Sciatic nerve (tissue), 2 donors: ENCODE measurements around the gene PCGF6. TPM values are rescaled to one million over a fixed set of nuclear protein-coding genes. Genes with fewer than 3 reads are reported as not detected.
A peak's percentile ranks its signal among the peaks of the same experiment; 100 is the strongest.
"Not testable (repeated sequence)": the region's sequence is repeated elsewhere in the genome, so short reads cannot be mapped to it uniquely, and the experiment has no call there.

Source experiments
- ATAC-seq: fragments of 200-7000 bp; cut with Tn5 transposase; one replicate; pipeline ENCODE4 v1.9.1; 2020; ENCODE audit warnings: mild to moderate bottlenecking, moderate library complexity
- DNase-seq: peaks from one replicate; pipeline ENCODE4 v3.0.0-alpha.2; 2020; ENCODE audit warnings: low spot score
- intact Hi-C: fragments of 100-400 bp; cut with DNase I; formaldehyde crosslinking; loops from one replicate; pipeline ENCODE4 v1.14.2; 2022
- microRNA-seq: library from miRNA; unstranded; fragments of <30 nt; microRNA quantifications from one replicate; pipeline ENCODE4 v1.2.0, GENCODE V29; 2020
- total RNA-seq: library from RNA; stranded (reverse); fragmentation: NEBNext Ultra II Directional; extraction: Animal tissue kit (Norgen Biotek cat#: 25700); gene quantifications from one replicate; pipeline ENCODE4 v1.2.1, GENCODE V29; 2021
- donor health status: DM: no; HTN: no; CAD: no.
- donor health status: DM: no; HTN: no; CAD: no.

Gene PCGF6
- total RNA-seq, 1 donor from 2014 or later: 10.2 TPM

GRCh38 chr10:103273041-103273441, 77.9 kb downstream of the PCGF6 start:
- DNase-seq: no peak
- ATAC-seq: peak; percentile 22
- intact Hi-C loops: no loop called here

GRCh38 chr10:103265717-103266329, 85.1 kb downstream of the PCGF6 start:
- intact Hi-C loops: no loop called here
- DNase-seq (peak; percentile 76), ATAC-seq (no peak)

- ATAC-seq (no peak), DNase-seq (no peak)
- intact Hi-C loops: no loop called here
Observed at GRCh38 chr10:103262229-103262628, 88.7 kb downstream of the PCGF6 start.

- DNase-seq: no peak
- intact Hi-C loops: no loop called here
- no peak for ATAC-seq
Observed at GRCh38 chr10:103259989-103260388, 91.0 kb downstream of the PCGF6 start.

GRCh38 chr10:103258928-103259327, 92.0 kb downstream of the PCGF6 start:
- DNase-seq, ATAC-seq, intact Hi-C loops: not testable (repeated sequence)

GRCh38 chr10:103257812-103258211, 93.1 kb downstream of the PCGF6 start:
- no peak for DNase-seq
- intact Hi-C loops: no loop called here

GRCh38 chr10:103256613-103257012, 94.3 kb downstream of the PCGF6 start:
- intact Hi-C loops: no loop called here
- ATAC-seq (no peak), DNase-seq (no peak)

More at GRCh38 chr10:103257812-103258211, 93.1 kb downstream of the PCGF6 start:
- no peak for ATAC-seq

- no peak for DNase-seq
- intact Hi-C loops: no loop called here
- no peak for ATAC-seq
Observed at GRCh38 chr10:103254538-103255325, 96.2 kb downstream of the PCGF6 start.

GRCh38 chr10:103254113-103254512, 96.8 kb downstream of the PCGF6 start:
- DNase-seq (no peak), ATAC-seq (no peak)
- intact Hi-C loops: no loop called here

Small RNA genes within 50 kb of the gene (microRNA-seq; reads per million reads assigned to microRNA genes)
- gene MIR1307: 405 reads per million, percentile 73 among the genes with 10 or more reads in this experiment

Other genes with a start within 250 kb of the PCGF6 start
- 89.9 TPM for gene NT5C2, start 157.9 kb downstream of the PCGF6 start, total RNA-seq
- gene RPEL1, start 105.3 kb downstream of the PCGF6 start, total RNA-seq: not detected
- not detected for gene INA, start 74.0 kb downstream of the PCGF6 start, total RNA-seq
- gene TAF5, start 16.8 kb upstream of the PCGF6 start, total RNA-seq: 4.7 TPM
- 195 TPM for gene ATP5MK, start 45.3 kb upstream of the PCGF6 start, total RNA-seq
- 21.0 TPM for gene PDCD11, start 45.5 kb upstream of the PCGF6 start, total RNA-seq
- 46.3 TPM for gene CALHM2, start 101.2 kb upstream of the PCGF6 start, total RNA-seq
- not detected for gene CALHM1, start 107.8 kb upstream of the PCGF6 start, total RNA-seq
- not detected for gene CALHM3, start 128.1 kb upstream of the PCGF6 start, total RNA-seq
- gene NEURL1, start 142.6 kb upstream of the PCGF6 start, total RNA-seq: 0.36 TPM